NCI-H446 (cell line): Measurements from ENCODE around the gene STAB1.
A peak's percentile ranks its signal among the peaks of the same experiment; 100 is the strongest.

ENCODE experiments used
- DNase-seq, 2 experiments: peaks; one replicate each; lab custom pipeline; 2025; lab: John Stamatoyannopoulos, UW

STAB1 gene

DNA sequence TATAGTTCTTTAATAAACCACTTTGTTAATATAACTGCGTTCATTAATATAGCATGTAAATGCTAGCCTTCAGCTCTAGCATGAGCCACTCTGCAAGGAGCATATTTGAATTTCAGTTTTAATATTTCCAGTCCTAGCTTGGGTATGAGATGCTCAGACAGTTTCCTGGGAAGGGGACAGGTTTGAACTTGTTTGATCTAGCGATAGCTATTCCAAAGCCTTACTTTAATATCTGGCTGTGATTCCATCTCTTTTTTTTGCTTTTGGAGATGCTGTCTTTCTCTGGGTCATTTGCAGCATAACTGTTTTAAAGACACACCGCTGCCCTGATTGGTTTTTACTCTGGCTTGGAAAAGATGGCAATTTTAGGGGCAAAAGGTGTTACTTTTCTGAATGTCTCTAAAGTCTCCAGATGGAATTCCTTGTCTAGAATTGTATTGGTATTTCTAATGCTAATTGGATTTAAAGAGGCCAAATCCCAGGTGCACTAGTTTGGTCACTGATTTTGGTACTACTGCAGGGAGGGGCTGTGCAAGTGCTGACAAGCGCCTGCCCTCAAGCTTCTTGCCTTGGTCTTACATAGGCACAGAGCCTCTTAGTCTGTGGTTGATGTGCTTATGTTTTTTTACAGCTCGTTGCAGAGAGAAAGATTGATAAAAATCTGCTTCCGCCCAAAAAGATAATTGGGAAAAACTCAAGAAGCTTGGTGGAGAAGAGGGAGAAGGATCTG is 36.9 kb upstream of the STAB1 start:
- no peak for DNase-seq

DNA sequence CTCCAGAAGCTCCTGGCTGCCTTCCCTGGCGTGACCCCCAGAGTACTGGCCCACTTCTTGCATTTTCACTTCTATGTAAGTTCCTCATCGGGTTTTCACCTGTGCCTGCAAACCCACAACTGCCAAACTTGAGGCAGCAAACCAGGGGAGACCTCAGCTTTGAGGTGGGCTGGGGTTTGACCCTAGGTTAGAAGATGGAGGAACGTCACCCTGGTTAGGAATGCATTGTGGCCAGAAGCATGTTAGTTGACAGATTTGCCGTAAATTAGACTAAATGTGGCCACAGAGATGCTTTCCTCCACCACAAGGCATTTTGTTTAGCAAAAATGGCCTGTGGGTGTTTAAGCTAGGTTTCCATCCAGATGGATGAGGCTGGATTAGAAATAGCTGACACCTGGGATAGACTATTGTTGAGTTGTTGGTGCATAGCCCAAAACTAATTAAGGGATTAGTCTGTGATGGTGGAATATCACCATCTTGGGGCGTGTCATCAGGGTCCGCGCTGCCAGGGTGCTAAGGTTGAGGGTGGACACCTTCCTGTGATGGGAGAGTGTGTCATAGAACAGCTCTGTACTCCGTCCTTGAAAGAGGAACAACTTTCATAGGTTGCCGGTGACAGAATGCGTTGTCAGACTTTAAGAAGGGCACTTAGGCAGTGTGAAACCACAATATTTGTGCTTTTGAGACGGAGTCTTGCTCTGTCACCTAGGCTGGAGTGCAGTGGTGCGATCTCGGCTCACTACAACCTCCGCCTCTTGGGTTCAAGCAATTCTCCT is 36.2 kb upstream of the STAB1 start:
- DNase-seq, result no peak

DNA sequence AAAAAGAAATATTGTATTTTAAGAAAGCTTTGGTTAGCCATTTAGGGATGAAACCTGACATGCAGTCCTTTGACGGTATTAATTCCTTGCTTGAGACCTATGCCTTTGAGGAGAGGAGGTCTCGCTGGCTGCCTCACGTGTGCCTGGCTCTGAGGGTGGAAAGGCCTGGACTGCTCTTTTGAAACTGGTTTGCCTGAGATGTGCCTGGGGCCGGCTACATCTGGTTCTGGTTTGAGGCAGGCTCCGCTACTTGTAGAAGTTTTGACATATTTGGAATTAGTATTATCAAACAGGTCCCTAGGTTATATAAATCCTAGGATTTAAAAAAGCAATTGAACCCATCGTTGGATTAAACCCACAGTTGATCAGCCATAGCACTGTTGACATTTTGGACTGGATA is 33.3 kb upstream of the STAB1 start:
- no peak for DNase-seq

DNA sequence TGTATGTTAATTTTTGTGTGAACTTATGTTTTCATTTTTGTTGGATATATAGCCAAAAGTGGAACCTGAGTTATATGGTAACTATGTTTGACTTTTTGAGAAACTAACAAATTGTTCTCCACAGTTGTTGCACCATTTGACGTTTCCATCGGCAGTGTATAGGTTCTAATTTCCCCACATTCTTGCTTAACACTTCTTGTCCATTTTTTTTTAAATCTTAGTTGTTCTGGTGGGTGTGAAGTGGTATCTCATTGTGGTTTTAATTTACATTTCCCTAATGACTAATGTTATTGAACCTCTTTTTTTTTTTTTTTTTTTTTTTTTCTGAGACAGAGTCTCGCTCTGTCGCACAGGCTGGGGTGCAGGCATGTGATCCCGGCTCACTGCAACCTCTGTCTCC is 31.7 kb upstream of the STAB1 start:
- no peak for DNase-seq

DNA sequence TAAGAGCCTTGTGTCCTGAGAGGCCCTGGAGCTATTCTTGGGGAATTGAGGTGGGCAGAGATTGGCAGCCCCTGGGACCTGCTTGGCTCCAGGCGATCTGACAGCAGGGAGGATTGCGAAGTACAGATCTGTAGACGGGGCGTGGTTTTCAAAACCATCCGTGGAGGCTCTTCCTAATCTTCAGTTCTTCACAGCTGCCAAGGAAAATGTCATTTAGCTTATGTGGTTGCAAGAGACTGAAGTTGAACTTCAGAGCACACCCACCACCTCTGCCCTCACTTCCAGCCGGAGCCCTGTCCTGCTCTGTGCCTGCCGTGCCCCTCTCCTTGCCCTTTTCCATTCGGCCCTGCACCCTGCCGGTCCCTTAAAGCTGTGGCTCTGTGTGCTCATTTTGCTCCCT is 26.8 kb upstream of the STAB1 start:
- peak in 1 of 2 experiments; percentile 41 for DNase-seq

DNA sequence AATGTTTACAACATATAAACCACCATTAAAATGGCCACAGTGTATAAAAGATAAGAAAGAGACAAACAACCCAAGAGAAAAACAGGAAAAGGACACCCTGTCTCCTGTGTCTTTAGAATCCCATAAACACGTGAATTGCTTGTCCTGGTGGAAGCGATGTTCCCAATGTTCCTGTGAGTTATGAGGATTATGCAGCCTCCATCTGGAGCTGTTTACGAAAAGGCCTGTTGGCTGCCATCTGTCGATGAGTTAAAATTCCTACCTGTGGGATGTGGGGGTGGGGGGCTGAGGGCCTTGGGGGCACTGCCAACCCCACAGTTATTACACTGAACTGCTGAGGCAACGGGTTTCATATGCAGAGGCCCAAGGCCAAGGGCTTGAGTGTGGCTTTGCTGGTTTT is 26.1 kb upstream of the STAB1 start:
- DNase-seq, result peak in 1 of 2 experiments; percentile 38

DNA sequence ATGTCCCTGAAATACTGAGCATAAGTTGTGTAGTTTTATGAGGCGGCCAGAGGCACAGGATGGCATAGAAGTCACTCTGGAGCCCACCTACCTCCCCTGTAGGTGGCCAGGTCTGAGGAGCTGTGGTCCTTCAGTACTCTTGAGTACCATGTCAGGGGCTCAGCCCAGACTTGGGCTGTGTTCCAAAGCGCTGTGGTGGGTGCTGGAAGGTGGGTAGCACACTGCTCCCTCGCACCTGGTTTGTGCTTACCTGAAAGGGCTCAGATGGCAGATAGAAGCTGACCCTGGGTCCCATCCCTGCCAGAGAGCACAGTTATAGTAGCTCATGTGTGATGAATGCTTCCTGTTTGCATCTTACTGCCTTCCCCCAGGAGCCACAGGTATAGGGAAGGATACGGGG is 24.2 kb upstream of the STAB1 start:
- no peak for DNase-seq

DNA sequence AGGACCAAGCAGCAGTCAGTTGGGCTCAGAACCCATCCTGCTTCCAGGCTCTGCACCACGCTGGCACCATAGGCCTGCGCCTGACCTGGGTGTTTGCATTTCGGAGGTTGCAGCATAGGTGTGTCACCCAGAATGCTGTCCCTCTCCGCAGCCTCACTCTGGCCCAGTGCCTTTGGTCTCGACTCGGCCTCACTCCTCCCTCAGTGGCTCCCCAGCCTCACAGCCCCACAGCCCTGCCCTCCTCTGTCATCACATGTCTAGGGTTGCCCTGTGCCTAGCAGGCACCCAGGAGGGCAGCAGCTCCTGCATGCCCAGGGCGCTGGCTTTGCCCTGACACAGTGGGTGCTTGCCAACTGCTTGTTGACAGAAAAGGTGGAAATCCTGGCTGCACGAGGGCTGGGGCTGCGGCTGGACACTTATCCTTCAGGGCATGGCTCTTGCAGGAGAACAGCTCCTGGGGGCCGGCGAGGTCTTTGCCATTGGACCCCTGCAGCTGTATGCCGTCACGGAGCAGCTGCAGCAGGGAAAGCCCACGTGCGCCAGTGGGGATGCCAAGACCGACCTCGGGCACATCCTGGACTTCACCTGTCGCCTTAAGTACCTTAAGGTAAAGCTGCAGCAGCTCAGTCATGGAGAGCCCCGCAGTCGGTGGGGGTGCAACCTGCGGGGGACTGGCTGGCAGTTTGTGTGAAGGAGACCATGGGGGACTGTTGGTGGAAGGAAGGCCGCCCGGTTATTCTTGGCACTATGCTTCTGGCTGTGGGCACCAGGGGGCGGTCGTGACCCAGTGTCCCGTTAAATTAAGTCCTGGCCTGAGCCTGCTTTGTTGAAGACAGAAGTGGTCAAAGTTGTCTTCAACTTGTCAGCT is 23.5 kb upstream of the STAB1 start:
- DNase-seq, result no peak

DNA sequence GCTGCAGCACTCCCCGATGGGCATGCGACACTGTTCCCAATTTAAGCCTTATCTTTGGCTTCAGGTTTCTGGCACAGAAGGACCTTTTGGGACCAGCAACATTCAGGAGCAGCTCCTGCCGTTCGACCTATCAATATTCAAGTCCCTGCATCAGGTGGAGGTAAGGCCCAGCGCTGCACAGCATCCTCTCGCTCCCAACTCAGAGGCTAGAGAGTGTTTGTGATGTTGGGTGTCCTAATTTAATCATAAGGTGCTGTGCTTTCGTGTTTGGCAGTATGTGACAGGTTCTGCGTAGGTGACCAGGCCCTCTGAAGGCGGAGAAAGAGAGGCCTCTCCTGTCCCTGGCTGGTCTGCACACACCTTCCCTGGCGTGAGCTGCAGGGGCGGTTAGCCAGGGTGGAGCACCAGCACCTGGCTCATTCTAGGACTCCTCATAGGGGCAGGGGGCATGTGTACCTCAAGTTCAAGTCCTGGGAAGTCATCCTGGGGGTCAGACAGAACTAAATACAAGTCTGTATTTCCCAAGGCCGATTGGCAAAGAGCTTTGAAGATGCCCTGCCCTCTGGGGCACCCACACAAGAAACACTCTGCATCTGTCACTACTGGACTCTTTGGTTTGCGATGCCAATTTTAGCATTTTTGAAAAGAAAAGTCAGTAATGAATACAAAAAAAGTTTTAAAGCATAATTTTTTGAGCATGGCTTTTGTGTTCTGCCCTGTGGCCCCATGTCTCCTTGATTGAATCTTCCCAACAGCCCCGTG is 22.7 kb upstream of the STAB1 start:
- DNase-seq, result no peak

DNA sequence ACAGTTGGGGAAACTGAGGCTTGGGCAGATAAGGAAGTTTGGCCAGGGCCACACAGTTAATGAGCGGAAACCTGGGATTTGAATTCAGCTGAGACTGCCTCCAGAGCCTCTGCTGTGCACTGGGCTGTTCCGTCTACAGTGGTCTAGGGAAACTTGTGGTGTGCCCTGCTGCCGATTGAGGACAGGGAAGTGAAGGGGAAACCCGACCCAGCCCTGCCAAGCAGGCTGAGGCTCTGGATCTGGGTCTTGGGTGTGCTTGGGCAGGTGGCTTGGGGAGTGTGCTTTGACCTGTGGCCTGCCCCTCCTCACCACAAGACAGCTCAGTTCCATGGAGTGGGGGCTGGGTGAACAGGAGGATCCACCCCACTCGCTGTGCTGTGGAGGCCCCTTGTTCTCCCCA is 22.1 kb upstream of the STAB1 start:
- DNase-seq, result no peak

DNA sequence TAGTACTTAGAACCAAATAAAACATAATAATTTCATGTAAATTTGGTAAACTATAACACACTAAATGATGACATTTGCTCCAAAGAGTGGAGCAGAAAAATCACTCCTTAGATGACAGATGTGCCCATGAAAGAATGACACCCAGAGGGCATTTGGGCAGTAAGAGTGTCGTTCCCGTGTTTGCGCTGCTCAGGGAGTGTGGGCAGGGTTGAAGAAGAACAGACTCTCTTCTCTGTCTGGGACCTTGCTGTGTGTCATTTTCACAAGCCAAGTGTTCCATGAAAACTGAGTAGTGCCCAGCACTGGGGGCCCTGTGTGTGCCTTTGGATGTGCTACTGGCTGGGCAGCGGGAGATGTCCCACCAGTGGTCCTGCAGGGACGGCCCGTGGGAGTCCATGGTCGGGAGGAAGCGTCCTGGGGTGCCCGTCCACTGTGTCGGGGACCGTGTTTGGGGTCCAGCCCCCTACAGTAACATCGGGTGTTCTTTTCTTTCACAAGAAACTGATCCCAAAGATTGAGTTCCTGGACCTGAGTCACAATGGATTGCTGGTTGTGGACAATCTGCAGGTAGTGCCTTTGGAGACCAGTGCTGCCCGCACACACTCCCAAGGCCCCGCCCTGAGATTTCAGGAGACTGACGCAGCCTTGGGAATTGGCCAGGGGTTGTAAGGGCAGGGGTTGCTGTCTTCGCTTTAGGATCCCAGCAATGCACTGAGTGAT is 17.9 kb upstream of the STAB1 start:
- no peak for DNase-seq

DNA sequence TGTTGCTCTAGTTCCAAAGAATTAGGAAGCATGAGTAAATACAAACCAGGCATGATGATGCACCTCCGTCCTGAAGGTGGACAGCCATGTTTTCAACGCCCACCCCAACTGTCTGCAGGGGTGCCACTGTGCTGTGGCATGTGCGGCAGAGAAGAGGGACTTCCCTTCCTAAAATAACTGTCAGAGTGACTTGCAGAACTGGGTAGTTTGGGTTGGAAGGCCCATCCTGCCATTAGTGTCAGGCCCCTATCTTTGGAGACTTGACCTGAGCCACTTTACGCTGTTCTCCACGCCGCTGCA is 17.4 kb upstream of the STAB1 start:
- no peak for DNase-seq

DNA sequence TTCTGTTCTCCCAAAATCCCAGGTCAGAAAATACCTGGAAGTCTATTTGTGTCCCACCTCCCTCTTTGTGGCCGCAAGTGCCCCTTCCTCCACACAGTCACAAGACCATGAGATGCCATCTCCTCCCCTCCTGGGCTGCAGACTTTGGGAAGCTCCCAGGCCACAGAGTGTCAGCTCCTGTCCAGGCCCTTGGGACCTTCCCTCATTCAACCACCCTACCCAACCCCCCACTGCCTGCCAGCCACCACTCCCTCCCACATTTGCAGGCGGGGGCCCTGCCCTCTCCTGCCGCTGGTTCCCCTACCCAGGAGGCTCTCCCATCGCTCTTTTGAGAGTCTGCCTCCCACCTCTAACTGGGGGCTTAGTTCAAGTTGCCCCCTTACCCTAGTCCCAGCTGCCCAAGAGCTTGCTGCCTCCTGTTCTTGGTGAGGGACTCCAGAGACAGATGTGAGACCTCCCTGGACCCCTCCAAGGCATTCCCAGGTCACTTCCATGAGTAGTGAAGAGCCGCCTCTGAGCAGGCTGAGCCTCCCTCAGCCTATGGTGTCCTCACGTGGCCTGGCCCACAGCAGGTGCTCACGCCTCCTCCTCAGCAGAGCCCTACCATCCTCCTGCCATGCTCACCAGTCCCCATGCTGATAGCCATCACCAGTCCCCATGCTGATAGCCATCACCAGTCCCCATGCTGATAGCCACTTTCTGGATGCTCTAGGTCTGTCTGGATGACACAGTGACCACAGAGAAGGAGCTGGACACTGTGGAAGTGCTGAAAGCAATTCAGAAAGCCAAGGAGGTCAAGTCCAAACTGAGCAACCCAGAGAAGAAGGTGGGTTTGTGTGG is 15.9 kb upstream of the STAB1 start:
- no peak for DNase-seq

DNA sequence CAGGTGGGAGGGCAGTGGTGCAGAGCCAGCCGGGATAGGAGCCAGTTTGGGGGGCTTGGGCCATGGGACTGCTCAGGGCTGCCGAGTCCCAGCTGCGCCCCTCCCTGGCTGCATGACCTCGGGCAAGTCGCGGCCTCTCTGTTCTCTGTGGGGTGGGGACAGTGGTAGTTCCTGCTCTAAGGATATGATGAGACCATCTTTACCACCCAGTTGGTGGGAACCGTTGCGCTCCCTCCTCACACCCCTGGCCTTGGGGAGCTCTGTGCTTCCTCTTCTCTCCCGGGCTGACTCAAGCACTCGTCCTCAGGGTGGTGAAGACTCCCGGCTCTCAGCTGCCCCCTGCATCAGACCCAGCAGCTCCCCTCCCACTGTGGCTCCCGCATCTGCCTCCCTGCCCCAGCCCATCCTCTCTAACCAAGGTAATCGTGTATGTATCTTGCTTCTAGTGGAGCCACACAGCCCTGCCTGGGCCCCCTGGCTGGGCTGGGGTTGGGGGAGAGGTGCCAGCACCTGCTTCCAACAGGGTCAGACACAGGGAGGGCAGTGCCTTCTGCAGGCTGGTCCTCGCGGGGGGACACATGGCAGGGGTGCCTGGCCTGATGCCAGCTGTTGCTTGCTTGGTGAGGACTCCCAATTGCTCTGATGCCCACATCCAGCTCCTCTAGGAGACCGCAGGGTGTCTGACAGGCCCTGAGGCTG is 15.1 kb upstream of the STAB1 start:
- no peak for DNase-seq

DNA sequence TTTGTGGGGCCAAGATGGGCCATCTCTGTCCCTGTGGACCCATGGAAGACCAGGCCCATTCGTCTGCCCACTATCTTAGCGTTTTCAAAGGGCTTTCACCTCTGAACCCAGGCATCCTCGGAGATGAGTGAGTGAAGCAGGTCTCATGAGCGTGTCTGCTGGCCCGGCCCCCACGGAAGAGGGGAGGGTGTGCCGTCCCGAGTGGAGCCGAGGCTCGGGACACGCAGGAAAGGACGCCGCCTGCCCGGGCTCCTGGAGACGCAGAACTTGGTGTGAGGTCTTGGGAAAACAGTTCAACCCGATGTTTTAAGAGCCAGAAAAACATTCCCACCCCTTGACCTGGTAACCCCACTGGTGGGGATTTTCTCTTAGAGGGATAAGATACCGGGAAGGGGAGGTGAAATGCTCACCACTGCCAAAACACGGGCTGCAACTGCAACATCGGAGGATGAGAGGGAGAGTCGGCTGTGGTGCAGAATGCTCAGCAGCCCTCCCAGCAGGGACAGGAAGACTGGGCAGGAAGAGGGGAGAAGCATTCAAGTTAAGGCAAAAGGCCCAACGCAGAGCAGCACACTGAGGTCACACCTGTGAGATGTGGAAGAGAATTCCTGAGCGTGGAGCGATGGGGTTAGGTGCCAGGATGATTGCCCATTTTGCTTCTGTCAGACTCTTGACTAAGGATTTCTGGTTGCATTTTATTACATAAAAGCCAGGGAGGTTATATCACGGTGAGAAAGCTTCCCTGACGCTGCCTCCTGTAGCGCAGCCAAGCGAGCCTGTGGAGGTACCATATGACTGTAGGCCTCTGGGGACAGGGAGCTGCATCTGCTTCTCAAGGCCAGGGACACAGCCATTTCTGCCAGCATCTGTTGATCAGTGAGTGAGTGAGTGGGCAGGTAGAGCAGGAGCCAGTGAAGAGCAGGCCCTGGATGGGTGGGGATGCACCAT is 14.1 kb upstream of the STAB1 start:
- DNase-seq, result no peak

DNA sequence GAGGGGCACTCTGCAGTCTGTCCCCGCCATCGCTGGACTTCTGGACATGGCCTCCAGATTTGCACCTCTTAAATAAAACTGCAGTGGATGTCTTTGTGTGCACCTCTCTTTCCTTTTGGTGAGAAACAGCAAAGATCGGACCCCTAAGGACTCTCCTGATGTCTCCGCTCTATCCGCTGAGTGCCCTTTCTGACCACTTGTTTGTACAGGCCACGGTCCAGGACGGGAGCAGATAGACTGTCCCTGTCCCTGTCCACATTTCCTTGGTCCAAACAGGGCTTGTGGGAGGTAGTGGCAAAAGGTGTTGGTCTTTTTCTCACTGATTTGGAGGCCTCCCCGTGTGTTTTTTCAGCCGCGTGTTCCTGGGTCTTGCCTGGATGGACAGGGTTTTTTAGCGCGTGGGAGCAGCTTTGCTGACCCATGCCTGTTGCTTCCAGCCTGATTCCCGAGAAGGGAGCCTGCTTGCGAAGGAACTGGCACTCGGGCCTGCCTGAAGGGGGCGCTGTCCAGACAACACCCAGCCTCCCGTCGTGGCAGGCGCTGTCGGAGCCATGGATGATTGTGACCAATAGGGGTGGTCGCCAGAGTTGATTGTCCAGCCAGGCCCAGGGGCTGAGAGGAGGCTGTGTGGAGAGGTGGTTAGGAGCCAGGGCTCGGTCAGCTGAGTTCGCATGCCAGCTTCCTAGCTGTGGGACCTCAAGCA is 13.2 kb upstream of the STAB1 start:
- no peak for DNase-seq

DNA sequence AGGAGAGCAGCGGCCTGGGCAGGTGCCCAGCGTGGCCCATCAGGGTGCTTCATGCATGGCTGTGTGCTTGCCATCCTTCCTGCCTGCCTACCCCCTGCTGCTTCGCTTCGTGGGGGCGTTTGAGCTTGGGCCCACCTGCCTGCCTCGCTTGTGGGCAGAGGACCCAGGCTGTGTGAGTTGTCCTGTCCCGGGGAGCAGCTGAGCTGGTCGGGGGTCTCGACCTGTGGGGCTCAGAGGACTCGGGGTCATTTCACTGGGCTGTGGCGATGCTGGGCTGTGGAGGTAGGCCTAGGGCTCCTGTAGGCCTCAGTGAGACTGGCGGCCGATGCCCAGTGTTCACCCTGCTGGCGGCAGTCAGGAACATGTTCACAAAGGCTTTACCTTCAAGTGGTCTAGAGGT is 12.1 kb upstream of the STAB1 start:
- no peak for DNase-seq
